ENCODE data around the gene STK39.
A peak's percentile ranks its signal among the peaks of the same experiment; 100 is the strongest.

Gene STK39

GRCh38 chr2:168184681-168185513 is 62.5 kb downstream of the STK39 start:
- DNase-seq (ENCODE audit: low read depth), result no peak

GRCh38 chr2:168183308-168183997 is 63.9 kb downstream of the STK39 start:
- DNase-seq (ENCODE audit: low read depth), result no peak

GRCh38 chr2:168182550-168183249 is 64.7 kb downstream of the STK39 start:
- no peak for DNase-seq (ENCODE audit: low read depth)

GRCh38 chr2:168181825-168182224 is 65.6 kb downstream of the STK39 start:
- DNase-seq (ENCODE audit: low read depth), result no peak

- DNase-seq (ENCODE audit: low read depth), result no peak
Measured at GRCh38 chr2:168180914-168181313, 66.5 kb downstream of the STK39 start.

GRCh38 chr2:168180483-168180882 is 66.9 kb downstream of the STK39 start:
- DNase-seq (ENCODE audit: low read depth), result no peak

GRCh38 chr2:168179592-168179991 is 67.8 kb downstream of the STK39 start:
- DNase-seq (ENCODE audit: low read depth), result no peak

- no peak for DNase-seq (ENCODE audit: low read depth)
Measured at GRCh38 chr2:168178520-168179324, 68.7 kb downstream of the STK39 start.

- DNase-seq (ENCODE audit: low read depth), result no peak
Measured at GRCh38 chr2:168176402-168176801, 71.0 kb downstream of the STK39 start.

GRCh38 chr2:168175469-168175868 is 71.9 kb downstream of the STK39 start:
- DNase-seq (ENCODE audit: low read depth), result no peak

GRCh38 chr2:168174756-168175155 is 72.6 kb downstream of the STK39 start:
- no peak for DNase-seq (ENCODE audit: low read depth)

- no peak for DNase-seq (ENCODE audit: low read depth)
Measured at GRCh38 chr2:168172071-168172470, 75.3 kb downstream of the STK39 start.

- no peak for DNase-seq (ENCODE audit: low read depth)
Measured at GRCh38 chr2:168171059-168171762, 76.2 kb downstream of the STK39 start.

GRCh38 chr2:168169097-168169745 is 78.2 kb downstream of the STK39 start:
- DNase-seq (ENCODE audit: low read depth), result no peak

GRCh38 chr2:168167511-168168263 is 79.7 kb downstream of the STK39 start:
- DNase-seq (ENCODE audit: low read depth), result no peak

- no peak for DNase-seq (ENCODE audit: low read depth)
Measured at GRCh38 chr2:168166902-168167510, 80.4 kb downstream of the STK39 start.

GRCh38 chr2:168165985-168166901 is 81.2 kb downstream of the STK39 start:
- DNase-seq (ENCODE audit: low read depth), result no peak

- DNase-seq (ENCODE audit: low read depth), result peak; percentile 76
Measured at GRCh38 chr2:168165397-168165796, 82.0 kb downstream of the STK39 start.

GRCh38 chr2:168160897-168161296 is 86.5 kb downstream of the STK39 start:
- no peak for DNase-seq (ENCODE audit: low read depth)

All from fibroblast of the conjunctiva (primary cell).